Neural cell (in vitro differentiated cells): ENCODE measurements around the gene LHX5. TPM values are rescaled to one million over a fixed set of nuclear protein-coding genes. Genes with fewer than 3 reads are reported as not detected.

Source experiments
- H2AFZ ChIP-seq: fragments of 200-600, 300-800 bp; sonication (generic), shearing (Covaris generic); 2 replicates; pipeline ENCODE4 v1.6.0; 2014; ENCODE audit warnings: low read depth, mild to moderate bottlenecking, antibody characterized with exemption, low read length, moderate library complexity
- H3F3A ChIP-seq: fragments of 200-600 bp; shearing (Covaris generic); 2 replicates; pipeline ENCODE4 v1.6.1; 2016; ENCODE audit warnings: mild to moderate bottlenecking, moderate library complexity, mixed read lengths, antibody characterized with exemption, low read length; ENCODE audit not compliant: insufficient read depth, poor library complexity, severe bottlenecking
- H3K27ac ChIP-seq: fragments of 200-600, 300-800 bp; sonication (generic), shearing (Covaris generic); 2 replicates; pipeline ENCODE4 v1.5.1; 2014; ENCODE audit warnings: mild to moderate bottlenecking, low read length, moderate library complexity
- H3K27me3 ChIP-seq: fragments of 300-800, 200-600 bp; sonication (generic), shearing (Covaris generic); 2 replicates; pipeline ENCODE4 v1.6.0; 2014; ENCODE audit warnings: mild to moderate bottlenecking, low read depth, low read length, moderate library complexity; ENCODE audit not compliant: insufficient read depth
- H3K36me3 ChIP-seq: fragments of 300-800, 200-600 bp; sonication (generic), shearing (Covaris generic); 2 replicates; pipeline ENCODE4 v1.5.1; 2014; ENCODE audit warnings: mild to moderate bottlenecking, antibody characterized with exemption, low read length, moderate library complexity; ENCODE audit not compliant: insufficient read depth
- H3K4me2 ChIP-seq: fragments of 300-800, 200-600 bp; sonication (generic), shearing (Covaris generic); 2 replicates; pipeline ENCODE4 v1.6.0; 2014; ENCODE audit warnings: mild to moderate bottlenecking, low read length
- H3K4me3 ChIP-seq: fragments of 300-800, 200-600 bp; sonication (generic), shearing (Covaris generic); 2 replicates; pipeline ENCODE4 v1.5.1; 2014; ENCODE audit warnings: mild to moderate bottlenecking, low read length, moderate library complexity
- H3K79me2 ChIP-seq: fragments of 200-600 bp; shearing (Covaris generic); replicated peaks from 2 replicates; pipeline ENCODE4 v1.6.0; 2014; ENCODE audit warnings: mild to moderate bottlenecking, low read length, moderate library complexity; ENCODE audit not compliant: insufficient read depth
- H3K9ac ChIP-seq: fragments of 300-800, 200-600 bp; sonication (generic), shearing (Covaris generic); 2 replicates; pipeline ENCODE4 v1.6.1; 2016; ENCODE audit warnings: mild to moderate bottlenecking, low read length, mixed read lengths
- H3K9me2 ChIP-seq: fragments of 200-600 bp; shearing (Covaris generic); 2 replicates; pipeline ENCODE4 v1.6.1; 2016; ENCODE audit warnings: mild to moderate bottlenecking, low read length, mixed read lengths; ENCODE audit not compliant: insufficient read depth
- H3K9me3 ChIP-seq: fragments of 200-600, 300-800 bp; sonication (generic), shearing (Covaris generic); 2 replicates; pipeline ENCODE4 v1.6.1; 2016; ENCODE audit warnings: mild to moderate bottlenecking, mixed run types, low read length, moderate library complexity, mixed read lengths
- H4K20me1 ChIP-seq: fragments of 200-600 bp; shearing (Covaris generic); 2 replicates; pipeline ENCODE4 v1.6.1; 2016; ENCODE audit warnings: mild to moderate bottlenecking, mixed run types; ENCODE audit not compliant: insufficient read depth
- CTCF ChIP-seq: fragments of 450-650 bp; IDR thresholded peaks from 2 replicates; pipeline ENCODE4 v1.5.1; 2014; ENCODE audit warnings: antibody characterized with exemption, mild to moderate bottlenecking, moderate library complexity; ENCODE audit not compliant: poor library complexity, severe bottlenecking
- EP300 ChIP-seq: fragments of 450-650 bp; conservative IDR thresholded peaks from 2 replicates; pipeline ENCODE4 v1.6.1; 2014; ENCODE audit warnings: antibody characterized with exemption, mild to moderate bottlenecking, moderate library complexity; ENCODE audit not compliant: poor library complexity, severe bottlenecking
- EZH2 ChIP-seq: fragments of 200-600, 300-800 bp; shearing (Covaris generic), sonication (generic); IDR thresholded peaks from 2 replicates; pipeline ENCODE4 v1.6.1; 2014; ENCODE audit warnings: antibody characterized with exemption, low read length, borderline replicate concordance, mild to moderate bottlenecking; ENCODE audit not compliant: insufficient read depth, poor library complexity, severe bottlenecking
- MXI1 ChIP-seq: fragments of 450-650 bp; conservative IDR thresholded peaks from 2 replicates; pipeline ENCODE4 v1.6.1; 2014; ENCODE audit warnings: antibody characterized with exemption, mild to moderate bottlenecking; ENCODE audit not compliant: poor library complexity, severe bottlenecking
- POLR2AphosphoS5 ChIP-seq: IDR thresholded peaks from 2 replicates; pipeline ENCODE4 v1.6.1; 2012
- RAD21 ChIP-seq: fragments of 450-650 bp; conservative IDR thresholded peaks from 2 replicates; pipeline ENCODE4 v1.6.1; 2014; ENCODE audit warnings: antibody characterized with exemption, mild to moderate bottlenecking, moderate library complexity
- REST ChIP-seq: IDR thresholded peaks from 2 replicates; pipeline ENCODE4 v1.6.1; 2012; ENCODE audit warnings: borderline replicate concordance
- SMC3 ChIP-seq: fragments of 450-650 bp; conservative IDR thresholded peaks from 2 replicates; pipeline ENCODE4 v1.6.1; 2014; ENCODE audit warnings: antibody characterized with exemption, mild to moderate bottlenecking, moderate library complexity; ENCODE audit not compliant: poor library complexity
- TAF1 ChIP-seq: IDR thresholded peaks from 2 replicates; pipeline ENCODE4 v1.6.1; 2012; ENCODE audit warnings: low read depth
- polyA plus RNA-seq: library from polyadenylated mRNA; depleted of rRNA; stranded (reverse); fragments of >200 nt; gene quantifications from 2 replicates; pipeline ENCODE4 v1.2.3, GENCODE V29; 2014

LHX5 gene
- polyA plus RNA-seq, 1 donor from 2014 or later = 3.8 TPM

DNA sequence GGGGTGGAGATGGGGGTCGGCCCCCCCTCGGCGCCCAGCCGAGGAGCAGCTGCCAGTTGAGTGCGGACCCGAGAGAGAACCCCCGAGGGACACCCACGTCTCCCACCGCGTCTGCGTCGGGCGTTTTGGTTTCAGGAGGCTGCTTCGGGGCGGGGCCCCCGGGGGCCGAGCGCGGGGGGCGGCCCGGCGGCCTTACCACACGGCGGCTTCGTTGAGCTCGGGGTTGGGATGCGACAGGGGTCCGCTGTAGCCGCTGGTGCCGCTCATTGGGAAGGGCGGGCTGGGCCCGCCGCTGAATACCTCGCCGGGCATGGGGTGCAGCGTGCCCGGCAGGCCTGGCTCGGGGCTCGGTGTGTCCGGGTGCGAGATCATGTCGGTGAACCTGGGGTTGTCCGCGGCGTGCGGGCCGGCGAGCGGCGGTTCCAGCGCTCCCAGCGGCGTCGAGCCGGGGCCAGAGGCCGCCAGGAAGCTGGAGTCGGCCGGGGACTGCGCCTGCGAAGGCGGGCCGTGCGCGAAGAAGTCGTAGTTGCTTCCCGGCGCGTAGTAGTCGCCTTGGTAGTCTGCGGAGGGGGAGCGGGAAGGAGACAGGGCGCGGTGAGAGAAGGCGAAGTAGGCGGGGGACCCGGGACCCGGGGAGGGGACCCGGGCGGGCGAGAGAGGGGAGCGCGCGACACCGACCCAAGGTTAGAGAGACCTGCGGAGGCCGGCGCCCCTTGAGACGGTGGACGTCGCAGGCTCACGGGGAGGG is 8.5 kb downstream of the LHX5 start:
- Histone ChIP-seq H3K36me3 (no peaks in the 10 kb centered on the region), H3K79me2 (no peaks in the 10 kb centered on the region), H3K9ac (no peak overlapping the region), H3K27me3 (peaks cover 47% of the 10 kb centered on the region), H3F3A (no peaks in the 10 kb centered on the region), H3K27ac (no peak overlapping the region), H2AFZ (no peak overlapping the region), H4K20me1 (no peaks in the 10 kb centered on the region), H3K4me2 (no peak overlapping the region), H3K9me2 (no peaks in the 10 kb centered on the region), H3K9me3 (peaks cover 23% of the 10 kb centered on the region), H3K4me3 (no peak overlapping the region)
- TF ChIP-seq TAF1 = no peak
- TF ChIP-seq EP300 = no peak
- no peak for TF ChIP-seq MXI1

DNA sequence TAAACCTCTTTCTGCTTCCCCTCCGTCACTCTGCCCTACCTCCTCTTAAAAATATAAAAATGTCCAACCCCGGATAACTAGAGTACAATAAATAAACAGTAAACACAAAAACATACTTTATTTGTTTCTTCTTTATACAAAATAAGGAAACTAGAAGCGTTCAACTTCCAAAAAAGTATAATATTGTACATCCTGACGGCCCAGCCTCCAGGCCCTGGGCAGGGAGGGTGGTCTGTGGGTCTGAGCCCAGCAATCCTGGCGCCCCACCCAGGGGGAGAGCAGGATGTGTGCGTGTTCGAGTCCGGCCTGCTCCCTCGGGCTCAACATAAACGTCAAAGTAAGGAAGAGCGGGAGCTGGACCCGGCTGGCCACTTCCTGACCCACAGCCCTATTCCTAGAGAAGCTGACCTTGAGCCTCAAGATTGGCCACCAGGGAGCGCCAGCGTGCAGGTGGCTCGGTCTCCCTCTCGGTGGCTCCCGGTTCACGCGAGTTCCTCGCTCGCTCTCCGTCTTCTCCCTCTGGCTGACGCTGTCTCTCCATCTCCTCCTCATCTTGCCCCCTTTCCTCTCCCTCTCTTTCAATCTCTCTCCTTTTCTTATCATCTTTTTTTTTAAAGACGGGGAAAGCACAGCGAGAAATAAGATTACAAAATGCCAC is 9.4 kb downstream of the LHX5 start:
- Histone ChIP-seq H4K20me1 (no peaks in the 10 kb centered on the region), H3K79me2 (no peaks in the 10 kb centered on the region), H3K4me2 (no peak overlapping the region), H2AFZ (no peak overlapping the region), H3K9me2 (no peaks in the 10 kb centered on the region), H3K9ac (no peak overlapping the region), H3K27ac (no peak overlapping the region), H3F3A (no peaks in the 10 kb centered on the region), H3K9me3 (peaks cover 14% of the 10 kb centered on the region), H3K4me3 (no peak overlapping the region), H3K27me3 (peaks cover 37% of the 10 kb centered on the region), H3K36me3 (no peaks in the 10 kb centered on the region)
- no peak for TF ChIP-seq EZH2
- TF ChIP-seq CTCF = peak; percentile 58
- TF ChIP-seq SMC3 = peak; percentile 70
- TF ChIP-seq RAD21 = peak; percentile 60

- Histone ChIP-seq H4K20me1 (no peaks in the 10 kb centered on the region), H3K9me2 (no peaks in the 10 kb centered on the region), H3K4me3 (no peak overlapping the region), H3K27me3 (peaks cover 32% of the 10 kb centered on the region), H3K9me3 (peaks cover 8% of the 10 kb centered on the region), H3K79me2 (no peaks in the 10 kb centered on the region), H3K9ac (no peak overlapping the region), H3K27ac (no peak overlapping the region), H2AFZ (no peak overlapping the region), H3K4me2 (no peak overlapping the region), H3F3A (no peaks in the 10 kb centered on the region), H3K36me3 (no peaks in the 10 kb centered on the region)
- TF ChIP-seq MXI1 (no peak), SMC3 (no peak), POLR2AphosphoS5 (no peak), RAD21 (no peak), EP300 (no peak), CTCF (no peak), REST (no peak), EZH2 (no peak), TAF1 (no peak)
These were observed 10.0 kb downstream of the LHX5 start for GRCh38 chr12:113461666-113462065.
